Measurements from ENCODE around the gene PRKG1. TPM values are rescaled to one million over a fixed set of nuclear protein-coding genes. Genes with fewer than 3 reads are reported as not detected.

The PRKG1 gene
- total and polyA plus RNA-seq, 2 experiments from 2014 or later: 10.7 to 21.8 TPM

DNA sequence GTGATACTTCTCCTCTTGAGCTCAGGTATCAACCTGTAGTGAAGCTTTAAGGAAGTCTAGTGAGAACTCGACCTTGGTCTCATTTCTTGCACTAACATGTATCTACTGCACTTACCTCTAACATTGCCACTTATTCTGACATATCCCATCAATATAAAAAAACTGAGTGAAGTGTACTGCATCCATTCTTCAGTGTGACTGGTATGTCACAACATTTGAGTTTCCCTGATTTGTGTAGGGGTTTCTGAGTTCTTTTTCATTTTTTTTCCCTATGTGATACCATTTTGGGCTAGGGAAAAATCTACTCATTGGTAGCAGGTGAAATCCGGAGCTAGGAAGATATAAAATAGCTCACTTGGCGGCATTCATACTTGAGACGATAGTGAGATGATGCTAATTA is 274.3 kb downstream of the PRKG1 start:
- Histone ChIP-seq H3K9me2 (ENCODE audit: insufficient read depth) (no peaks in the 10 kb centered on the region), H3K9ac (no peak overlapping the region), H3K9me3 (ENCODE audit: low read depth) (no peaks in the 10 kb centered on the region), H3K27ac (no peak overlapping the region), H3K27me3 (replicated peaks; ENCODE audit: insufficient read depth) (no peaks in the 10 kb centered on the region), H3F3A (ENCODE audit: insufficient read depth) (no peaks in the 10 kb centered on the region), H3K4me2 (ENCODE audit: unreplicated experiment) (no peak overlapping the region), H3K79me2 (ENCODE audit: insufficient read depth) (no peaks in the 10 kb centered on the region), H2AFZ (no peak overlapping the region), H3K4me3 (no peak overlapping the region), H3K4me1 (ENCODE audit: insufficient read depth) (no peaks in the 10 kb centered on the region), H3K36me3 (ENCODE audit: low read depth) (no peaks in the 10 kb centered on the region), H4K20me1 (ENCODE audit: insufficient read depth) (no peaks in the 10 kb centered on the region)
- TF ChIP-seq EZH2 (IDR thresholded peaks at IDR 0.05; ENCODE audit: insufficient read depth, poor library complexity, severe bottlenecking): no peak
- 95 to 97% methylated on average over 4 of the region's 4 CpGs for WGBS, 2 experiments (ENCODE audit: low coverage in 1 of 2, low lambda C conversion rate in 2 of 2, missing lambda C conversion rate in 2 of 2)
- in situ Hi-C loops (cut with MboI): no loop called here
- DNase-seq: no peak

DNA sequence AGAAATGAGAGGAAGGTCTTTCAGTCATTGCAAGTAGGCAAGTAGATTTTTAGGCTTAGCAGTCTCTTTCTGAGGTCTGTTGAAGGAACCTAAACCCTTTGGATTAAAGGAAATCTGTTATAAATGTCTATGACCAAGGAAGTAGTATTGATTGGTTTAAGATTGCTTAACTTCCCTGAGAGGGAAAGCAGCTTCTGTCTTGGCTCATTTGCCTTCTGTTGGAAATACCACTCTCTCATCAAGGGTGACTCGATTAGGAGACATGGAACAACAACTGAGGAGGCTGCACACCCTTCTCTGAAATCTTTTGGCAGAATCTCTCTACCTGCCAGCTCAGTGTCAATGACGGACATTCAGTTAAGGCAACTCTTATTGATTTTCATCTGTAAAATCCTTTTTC is 282.9 kb downstream of the PRKG1 start:
- DNase-seq: no peak
- in situ Hi-C loops (cut with MboI): no loop called here
- TF ChIP-seq EZH2 (IDR thresholded peaks at IDR 0.05; ENCODE audit: insufficient read depth, poor library complexity, severe bottlenecking) (no peak), EZH2phosphoT487 (IDR thresholded peaks at IDR 0.05; ENCODE audit: insufficient read depth, low read depth) (no peak)
- Histone ChIP-seq H3K27ac (no peak overlapping the region), H3K4me3 (no peak overlapping the region), H3K79me2 (ENCODE audit: insufficient read depth) (no peaks in the 10 kb centered on the region), H3K9me3 (ENCODE audit: low read depth) (no peaks in the 10 kb centered on the region), H3K4me2 (ENCODE audit: unreplicated experiment) (no peak overlapping the region), H4K20me1 (ENCODE audit: insufficient read depth) (no peaks in the 10 kb centered on the region), H3K27me3 (replicated peaks; ENCODE audit: insufficient read depth) (no peaks in the 10 kb centered on the region), H3K9ac (no peak overlapping the region), H3F3A (ENCODE audit: insufficient read depth) (no peaks in the 10 kb centered on the region), H2AFZ (no peak overlapping the region), H3K9me2 (ENCODE audit: insufficient read depth) (no peaks in the 10 kb centered on the region), H3K36me3 (ENCODE audit: low read depth) (no peaks in the 10 kb centered on the region), H3K4me1 (ENCODE audit: insufficient read depth) (no peaks in the 10 kb centered on the region)
- WGBS, 2 experiments (ENCODE audit: low coverage in 1 of 2, low lambda C conversion rate in 2 of 2, missing lambda C conversion rate in 2 of 2): 92 to 96% methylated on average over 2 of the region's 2 CpGs

DNA sequence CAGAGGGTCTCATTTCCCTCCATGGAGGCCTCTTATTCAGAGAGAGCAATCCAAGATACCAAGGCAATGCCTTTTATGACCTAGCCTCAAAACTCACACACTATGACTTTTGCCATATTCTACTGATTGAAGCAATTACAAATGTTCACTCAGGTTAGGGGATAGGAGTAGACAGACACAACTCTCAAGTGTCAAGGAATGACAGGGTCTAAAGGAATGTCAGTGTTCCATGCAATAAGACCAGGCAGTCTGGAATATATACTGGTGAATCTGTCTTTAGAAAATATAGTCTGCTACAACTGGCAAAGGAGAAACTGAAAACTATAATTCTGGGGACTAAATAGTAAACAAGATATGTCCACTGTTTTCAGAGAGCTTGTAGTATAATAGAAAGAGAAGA is 283.9 kb downstream of the PRKG1 start:
- in situ Hi-C loops (cut with MboI): no loop called here
- Histone ChIP-seq H3K27ac (no peak overlapping the region), H3K27me3 (replicated peaks; ENCODE audit: insufficient read depth) (no peaks in the 10 kb centered on the region), H3K36me3 (ENCODE audit: low read depth) (no peaks in the 10 kb centered on the region), H4K20me1 (ENCODE audit: insufficient read depth) (no peaks in the 10 kb centered on the region), H3K79me2 (ENCODE audit: insufficient read depth) (no peaks in the 10 kb centered on the region), H3F3A (ENCODE audit: insufficient read depth) (no peaks in the 10 kb centered on the region), H3K4me1 (ENCODE audit: insufficient read depth) (no peaks in the 10 kb centered on the region), H2AFZ (no peak overlapping the region), H3K9ac (no peak overlapping the region), H3K4me3 (no peak overlapping the region), H3K9me2 (ENCODE audit: insufficient read depth) (no peaks in the 10 kb centered on the region), H3K4me2 (ENCODE audit: unreplicated experiment) (no peak overlapping the region), H3K9me3 (ENCODE audit: low read depth) (no peaks in the 10 kb centered on the region)
- TF ChIP-seq EZH2 (IDR thresholded peaks at IDR 0.05; ENCODE audit: insufficient read depth, poor library complexity, severe bottlenecking) (no peak), EZH2phosphoT487 (IDR thresholded peaks at IDR 0.05; ENCODE audit: insufficient read depth, low read depth) (no peak)
- DNase-seq: no peak

DNA sequence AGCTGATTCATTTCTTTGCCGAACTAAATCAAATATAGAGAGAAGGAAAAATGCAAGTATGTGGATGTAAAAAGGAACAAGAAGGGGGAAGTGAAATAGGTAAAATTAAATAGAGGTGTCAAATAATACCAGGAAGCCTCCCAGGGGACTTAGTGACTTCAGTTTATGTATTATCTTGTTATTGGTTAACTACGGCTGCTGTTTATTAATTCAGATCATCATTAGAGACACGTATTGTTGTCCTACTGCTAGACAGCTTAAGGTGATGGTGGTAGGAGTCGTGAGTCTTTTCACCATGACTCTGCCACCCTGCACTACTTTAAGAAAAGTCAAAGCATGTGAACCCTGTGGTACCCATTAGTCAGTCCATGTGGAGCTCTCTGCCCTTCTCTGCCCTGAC is 289.1 kb downstream of the PRKG1 start:
- DNase-seq: no peak
- no peak overlapping the region for H3K4me2 ChIP-seq (ENCODE audit: unreplicated experiment)
- no peak overlapping the region for H2AFZ ChIP-seq
- H3K4me1 ChIP-seq (ENCODE audit: insufficient read depth): no peaks in the 10 kb centered on the region
- H3K9me3 ChIP-seq (ENCODE audit: low read depth): no peaks in the 10 kb centered on the region
- no peaks in the 10 kb centered on the region for H3K27me3 ChIP-seq (replicated peaks; ENCODE audit: insufficient read depth)
- in situ Hi-C loops (cut with MboI): no loop called here
- H3K9me2 ChIP-seq (ENCODE audit: insufficient read depth): no peaks in the 10 kb centered on the region
- no peak overlapping the region for H3K9ac ChIP-seq
- H3K4me3 ChIP-seq: no peak overlapping the region
- H3K36me3 ChIP-seq (ENCODE audit: low read depth): no peaks in the 10 kb centered on the region
- H4K20me1 ChIP-seq (ENCODE audit: insufficient read depth): no peaks in the 10 kb centered on the region
- H3F3A ChIP-seq (ENCODE audit: insufficient read depth): 0 out of 2 replicates have a peak, but pooled peaks cover 9% of the 10 kb centered on the region
- TF ChIP-seq EZH2phosphoT487 (IDR thresholded peaks at IDR 0.05; ENCODE audit: insufficient read depth, low read depth) (no peak), EZH2 (IDR thresholded peaks at IDR 0.05; ENCODE audit: insufficient read depth, poor library complexity, severe bottlenecking) (no peak)
- H3K79me2 ChIP-seq (ENCODE audit: insufficient read depth): peaks cover 8% of the 10 kb centered on the region; the same call in 1 of the 2 replicates
- H3K27ac ChIP-seq: no peak overlapping the region
- 96 to 99% methylated on average over 4 of the region's 4 CpGs for WGBS, 2 experiments (ENCODE audit: low coverage in 1 of 2, low lambda C conversion rate in 2 of 2, missing lambda C conversion rate in 2 of 2)

DNA sequence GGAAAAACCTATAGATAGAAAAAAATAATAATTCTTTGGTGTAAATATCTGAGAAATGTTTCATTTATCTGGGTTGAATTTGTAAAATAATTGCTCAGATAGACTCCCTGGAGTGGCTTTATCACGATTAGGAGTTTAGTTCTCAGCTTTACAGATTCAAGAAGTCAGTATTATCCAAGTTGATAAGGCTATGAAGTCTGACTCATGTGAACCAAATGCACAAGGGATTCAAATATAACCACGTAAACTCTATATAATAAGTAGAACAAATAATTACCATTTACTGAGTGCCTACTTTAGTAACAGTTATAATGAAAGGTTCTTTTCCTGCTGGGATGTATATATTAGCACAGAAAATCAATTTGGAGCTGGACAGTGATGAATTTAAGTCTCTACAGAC is 290.4 kb downstream of the PRKG1 start:
- WGBS, 2 experiments (ENCODE audit: low coverage in 1 of 2, low lambda C conversion rate in 2 of 2, missing lambda C conversion rate in 2 of 2): 89 to 96% methylated on average over 2 of the region's 2 CpGs
- Histone ChIP-seq H3K9me2 (ENCODE audit: insufficient read depth) (no peaks in the 10 kb centered on the region), H3K79me2 (ENCODE audit: insufficient read depth) (peaks cover 8% of the 10 kb centered on the region), H3K9me3 (ENCODE audit: low read depth) (no peaks in the 10 kb centered on the region), H3K36me3 (ENCODE audit: low read depth) (no peaks in the 10 kb centered on the region), H4K20me1 (ENCODE audit: insufficient read depth) (no peaks in the 10 kb centered on the region), H3F3A (ENCODE audit: insufficient read depth) (peaks cover 13% of the 10 kb centered on the region; the same call in 1 of the 2 replicates), H3K4me2 (ENCODE audit: unreplicated experiment) (no peak overlapping the region), H3K4me1 (ENCODE audit: insufficient read depth) (peaks cover 1% of the 10 kb centered on the region; the same call in 1 of the 2 replicates), H2AFZ (no peak overlapping the region), H3K9ac (no peak overlapping the region), H3K4me3 (no peak overlapping the region), H3K27ac (no peak overlapping the region), H3K27me3 (replicated peaks; ENCODE audit: insufficient read depth) (no peaks in the 10 kb centered on the region)
- no peak for TF ChIP-seq EZH2 (IDR thresholded peaks at IDR 0.05; ENCODE audit: insufficient read depth, poor library complexity, severe bottlenecking)
- TF ChIP-seq EZH2phosphoT487 (IDR thresholded peaks at IDR 0.05; ENCODE audit: insufficient read depth, low read depth): no peak
- DNase-seq: no peak
- in situ Hi-C loops (cut with MboI): no loop called here

Data from GM23248 (cell line).